Measurements from ENCODE around the gene RTL9. TPM values are rescaled to one million over a fixed set of nuclear protein-coding genes. Genes with fewer than 3 reads are reported as not detected.

Gene RTL9
- total and polyA plus RNA-seq, 2 of the 13 experiments (the other 11 are each of a cell fraction or from before 2014, with no cell fraction given): 0.01 to 0.02 TPM

DNA sequence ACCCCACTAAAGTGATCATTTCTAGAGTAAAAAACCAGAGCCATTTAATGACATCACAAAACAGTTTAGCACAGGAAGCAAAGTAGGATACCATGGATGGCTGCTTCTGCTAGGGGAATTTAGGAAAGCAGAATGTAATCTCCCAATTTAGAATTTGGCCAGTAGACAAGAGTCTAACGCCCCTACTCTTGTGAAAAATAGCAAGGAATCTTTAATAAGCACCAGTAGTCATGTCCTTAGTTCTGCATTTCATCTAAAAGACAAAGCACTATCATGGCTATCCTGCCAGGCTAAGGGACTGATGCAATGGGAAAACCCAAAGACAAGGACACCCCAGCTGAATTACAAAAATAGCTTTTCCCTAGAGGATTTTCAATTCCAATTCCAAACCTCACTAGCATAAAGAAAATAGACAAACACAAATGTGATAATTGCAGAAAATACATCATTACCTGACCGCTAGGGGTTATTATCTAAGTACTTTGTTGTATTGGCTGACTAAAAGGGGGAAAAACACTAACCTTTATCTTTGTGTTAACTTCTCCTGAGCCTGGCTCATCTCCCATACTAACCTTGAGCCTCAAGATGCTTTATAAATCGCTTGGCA, 38.2 kb upstream of the RTL9 start:
- CTCF ChIA-PET (ENCODE audit: low intra/inter-chr PET ratio, low total read pairs): no interaction called here
- 36% methylated on average over 3 of the region's 3 CpGs for WGBS (ENCODE audit: low lambda C conversion rate)

More for the DNA sequence above, 38.2 kb upstream of the RTL9 start:
- intact Hi-C loops (cut with micrococcal nuclease; ENCODE audit: unreplicated experiment) (no loop called here), in situ Hi-C loops (cut with HindIII; ENCODE audit: extremely low pct_ligation_motif_present, low pct_unique_long_range_greater_than_20kb) (no loop called here)
- Histone ChIP-seq H3K79me2 (ENCODE audit: insufficient read depth, low read length) (peaks cover 12% of the 10 kb centered on the region), H3K4me1 (ENCODE audit: insufficient read depth, low read length) (peaks cover 15% of the 10 kb centered on the region), H3K4me3 (replicated peaks in 1 of 3; ENCODE audit: insufficient read depth in 1 of 3, low read depth in 2 of 3, low read length in 3 of 3) (no peak overlapping the region), H3K4me2 (ENCODE audit: low read depth, low read length) (no peak overlapping the region), H4K20me1 (ENCODE audit: insufficient read depth, low read length) (no peaks in the 10 kb centered on the region), H3K36me3 (replicated peaks in 1 of 2; ENCODE audit: control insufficient read depth in 1 of 2, insufficient read depth in 2 of 2, low read length in 2 of 2) (no peaks in the 10 kb centered on the region), H3K27me3 (ENCODE audit: control insufficient read depth in 1 of 2, insufficient read depth in 2 of 2, low read length in 2 of 2) (no peaks in the 10 kb centered on the region), H3K27ac (ENCODE audit: extremely low read length, insufficient read depth, low read length) (no peak overlapping the region), H3K9me3 (ENCODE audit: low read length) (no peaks in the 10 kb centered on the region), H2AFZ (ENCODE audit: low read length) (no peak overlapping the region), H3K9ac (ENCODE audit: insufficient read depth, low read depth, low read length) (no peak overlapping the region)
- POLR2A ChIA-PET: no interaction called here
- no peak for FAIRE-seq
- BruUV-seq (replicated peaks): no TSS peak
- DNase-seq (ENCODE audit: low spot score): no peak
- TF ChIP-seq ZNF530 (CRISPR knock-in tag; IDR thresholded peaks at IDR 0.05; ENCODE audit: low read depth): no peak
- TF ChIP-seq, protein P1, sequence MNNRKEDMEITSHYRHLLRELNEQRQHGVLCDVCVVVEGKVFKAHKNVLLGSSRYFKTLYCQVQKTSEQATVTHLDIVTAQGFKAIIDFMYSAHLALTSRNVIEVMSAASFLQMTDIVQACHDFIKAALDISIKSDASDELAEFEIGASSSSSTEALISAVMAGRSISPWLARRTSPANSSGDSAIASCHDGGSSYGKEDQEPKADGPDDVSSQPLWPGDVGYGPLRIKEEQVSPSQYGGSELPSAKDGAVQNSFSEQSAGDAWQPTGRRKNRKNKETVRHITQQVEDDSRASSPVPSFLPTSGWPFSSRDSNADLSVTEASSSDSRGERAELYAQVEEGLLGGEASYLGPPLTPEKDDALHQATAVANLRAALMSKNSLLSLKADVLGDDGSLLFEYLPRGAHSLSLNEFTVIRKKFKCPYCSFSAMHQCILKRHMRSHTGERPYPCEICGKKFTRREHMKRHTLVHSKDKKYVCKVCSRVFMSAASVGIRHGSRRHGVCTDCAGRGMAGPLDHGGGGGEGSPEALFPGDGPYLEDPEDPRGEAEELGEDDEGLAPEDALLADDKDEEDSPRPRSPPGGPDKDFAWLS (CRISPR knock-in tag; IDR thresholded peaks at IDR 0.05; ENCODE audit: borderline replicate concordance): no peak
- no peak for TF ChIP-seq ZNF619 (CRISPR knock-in tag; IDR thresholded peaks at IDR 0.05)
- no peak for TF ChIP-seq GLI4 (CRISPR knock-in tag; IDR thresholded peaks at IDR 0.05; ENCODE audit: borderline replicate concordance)
- no peak for TF ChIP-seq RELA (CRISPR knock-in tag; IDR thresholded peaks at IDR 0.05)
- TF ChIP-seq HMG20B (CRISPR knock-in tag; conservative IDR thresholded peaks at IDR 0.05): no peak
- TF ChIP-seq SOX13 (IDR thresholded peaks at IDR 0.05): no peak
- TF ChIP-seq SOX13 (CRISPR knock-in tag; conservative IDR thresholded peaks at IDR 0.05 in 1 of 2, IDR thresholded peaks at IDR 0.05 in 1 of 2): no peak
- TF ChIP-seq KDM5A (IDR thresholded peaks at IDR 0.05; ENCODE audit: borderline replicate concordance, low read length): no peak
- TF ChIP-seq ZNF282 (IDR thresholded peaks at IDR 0.05; ENCODE audit: partially characterized antibody): no peak
- TF ChIP-seq MXD4 (CRISPR knock-in tag; IDR thresholded peaks at IDR 0.05): no peak
- TF ChIP-seq NFYC (CRISPR knock-in tag; IDR thresholded peaks at IDR 0.05): no peak
- TF ChIP-seq FOSL1 (CRISPR knock-in tag; IDR thresholded peaks at IDR 0.05; ENCODE audit: borderline replicate concordance): no peak
- TF ChIP-seq RORA (CRISPR knock-in tag; IDR thresholded peaks at IDR 0.05): no peak
- TF ChIP-seq NFE2 (CRISPR knock-in tag; IDR thresholded peaks at IDR 0.05): no peak
- no peak for TF ChIP-seq TEAD2 (CRISPR knock-in tag; IDR thresholded peaks at IDR 0.05)
- no peak for ATAC-seq

Data from HepG2 (cell line).